Prostate gland (tissue), 2 donors: ENCODE results near the gene PCSK6. TPM values are rescaled to one million over a fixed set of nuclear protein-coding genes. Genes with fewer than 3 reads are reported as not detected.

Source experiments
- DNase-seq: peaks from one replicate; pipeline ENCODE4 v3.0.0-alpha.2; 2019; ENCODE audit warnings: low spot score
- H3K27ac ChIP-seq, 2 donors: fragments of 200-600 bp; sonication (generic); 2 replicates each; pipeline ENCODE4 v1.5.1; 2017 to 2019
- H3K27me3 ChIP-seq: fragments of 200-600 bp; sonication (generic); replicated peaks from 2 replicates; pipeline ENCODE4 v1.5.1; 2019; ENCODE audit not compliant: insufficient read depth
- H3K36me3 ChIP-seq, 2 donors: fragments of 200-600 bp; sonication (generic); 1 replicate in 1 of 2; 2 replicates in 1 of 2; pipeline versions ENCODE4 v1.5.1 to v1.8.1; 2017 to 2019
- H3K4me1 ChIP-seq: fragments of 200-600 bp; sonication (generic); replicated peaks from 2 replicates; pipeline ENCODE4 v1.5.1; 2019
- H3K4me3 ChIP-seq, 2 donors: fragments of 200-600 bp; sonication (generic); 2 replicates each; pipeline ENCODE4 v1.5.1; 2017 to 2019
- H3K9me3 ChIP-seq: fragments of 200-600 bp; sonication (generic); 2 replicates; pipeline ENCODE4 v1.5.1; 2017
- CTCF ChIP-seq, 4 experiments: fragments of 200-600 bp in 2 of 4; fragments of 450-650 bp in 2 of 4; sonication (generic) in 2 of 4; IDR thresholded peaks; 1 replicate in 3 of 4; 2 replicates in 1 of 4; pipeline ENCODE4 v1.5.1; 2016 to 2019; ENCODE audit warnings: antibody characterized with exemption in 4 of 4, mild to moderate bottlenecking in 2 of 4, moderate library complexity in 2 of 4
- POLR2A ChIP-seq: fragments of 450-650 bp; IDR thresholded peaks from one replicate; pipeline ENCODE4 v1.6.1; 2016; ENCODE audit warnings: antibody characterized with exemption, mild to moderate bottlenecking
- POLR2AphosphoS5 ChIP-seq: sonication (generic); formaldehyde crosslinking; IDR thresholded peaks from one replicate; pipeline ENCODE4 v1.6.1; 2017; ENCODE audit warnings: antibody characterized with exemption
- WGBS: methylation state at CpG from one replicate; pipeline ENCODE4 v1.1.5; 2018; 5-methylcytosine and 5-hydroxymethylcytosine counted together
- intact Hi-C: fragments of 100-400 bp; cut with DNase I; formaldehyde crosslinking; loops from one replicate; pipeline ENCODE4 v1.14.2; 2022
- total RNA-seq, 2 donors: library from RNA; depleted of rRNA; stranded (reverse); fragments of >200 nt; gene quantifications; one replicate each; pipeline ENCODE4 v1.1.0, GENCODE V29; 2016

Gene PCSK6
- total RNA-seq, 2 donors from 2014 or later = 4.4 to 84.1 TPM

- Histone ChIP-seq H3K27ac (peak overlapping the region; percentile 56 to 78), H3K4me1 (no peaks in the 10 kb centered on the region), H3K27me3 (no peaks in the 10 kb centered on the region), H3K36me3 (peaks cover 13 to 24% of the 10 kb centered on the region in 2 donors), H3K4me3 (peak overlapping the region; percentile 46 to 83), H3K9me3 (no peaks in the 10 kb centered on the region)
- intact Hi-C loops = no loop called here
- WGBS = 14% methylated on average over 14 of the region's 14 CpGs
- TF ChIP-seq POLR2A = no peak
- peak in 1 of 4 experiments; percentile 28 for TF ChIP-seq CTCF (IDR thresholded peaks at IDR 0.05)
- TF ChIP-seq POLR2AphosphoS5 = no peak
- no peak for DNase-seq
Observed at GRCh38 chr15:101276501-101277037, 212.9 kb downstream of the PCSK6 start.

GRCh38 chr15:101275018-101275417, 214.5 kb downstream of the PCSK6 start:
- no peaks in the 10 kb centered on the region for H3K27me3 ChIP-seq
- peaks cover 13 to 37% of the 10 kb centered on the region in 2 donors for H3K36me3 ChIP-seq
- 85% methylated on average over 5 of the region's 5 CpGs for WGBS
- TF ChIP-seq CTCF (IDR thresholded peaks at IDR 0.05) (no peak), POLR2A (no peak), POLR2AphosphoS5 (no peak)
- no peaks in the 10 kb centered on the region for H3K4me1 ChIP-seq
- H3K4me3 ChIP-seq = no peak overlapping the region
- no peak overlapping the region for H3K27ac ChIP-seq
- intact Hi-C loops = no loop called here
- no peak for DNase-seq
- no peaks in the 10 kb centered on the region for H3K9me3 ChIP-seq

GRCh38 chr15:101273534-101273933, 216.0 kb downstream of the PCSK6 start:
- no peak for DNase-seq
- no peaks in the 10 kb centered on the region for H3K27me3 ChIP-seq
- H3K4me3 ChIP-seq = no peak overlapping the region
- no peak for TF ChIP-seq POLR2A
- no peak for TF ChIP-seq CTCF (IDR thresholded peaks at IDR 0.05)
- no peak for TF ChIP-seq POLR2AphosphoS5
- H3K4me1 ChIP-seq = no peaks in the 10 kb centered on the region
- no peaks in the 10 kb centered on the region for H3K9me3 ChIP-seq
- intact Hi-C loops = no loop called here
- 82% methylated on average over 5 of the region's 5 CpGs for WGBS
- H3K27ac ChIP-seq = no peak overlapping the region
- peaks cover 13 to 37% of the 10 kb centered on the region in 2 donors for H3K36me3 ChIP-seq

- Histone ChIP-seq H3K4me3 (no peak overlapping the region), H3K4me1 (no peaks in the 10 kb centered on the region), H3K36me3 (peaks cover 13 to 37% of the 10 kb centered on the region in 2 donors), H3K27me3 (no peaks in the 10 kb centered on the region), H3K9me3 (no peaks in the 10 kb centered on the region), H3K27ac (no peak overlapping the region)
- no peak for TF ChIP-seq POLR2AphosphoS5
- 81% methylated on average over 9 of the region's 9 CpGs for WGBS
- no peak for DNase-seq
- intact Hi-C loops = no loop called here
Observed at GRCh38 chr15:101272584-101272983, 216.9 kb downstream of the PCSK6 start.

GRCh38 chr15:101269479-101270223, 219.9 kb downstream of the PCSK6 start:
- no peak for DNase-seq
- Histone ChIP-seq H3K4me3 (no peak overlapping the region), H3K36me3 (peaks cover 13 to 37% of the 10 kb centered on the region in 2 donors), H3K9me3 (no peaks in the 10 kb centered on the region), H3K27ac (no peak overlapping the region), H3K27me3 (no peaks in the 10 kb centered on the region), H3K4me1 (no peaks in the 10 kb centered on the region)
- WGBS = 83% methylated on average over 16 of the region's 16 CpGs
- intact Hi-C loops = loop anchor here (5.0 kb wide), 1 partner anchor 352 kb away; the partner anchor contains the start of gene LRRK1
- TF ChIP-seq POLR2AphosphoS5 = no peak
- peak in 1 of 4 experiments; percentile 16 for TF ChIP-seq CTCF (IDR thresholded peaks at IDR 0.05)
